Measurements from ENCODE around the gene INPP5K. TPM values are rescaled to one million over a fixed set of nuclear protein-coding genes. Genes with fewer than 3 reads are reported as not detected.
"Not testable (repeated sequence)": the region's sequence is repeated elsewhere in the genome, so short reads cannot be mapped to it uniquely, and the experiment has no call there.

Gene INPP5K
- total and polyA plus RNA-seq, 4 donors = 22.5 to 38.9 (median 31.3) TPM

DNA sequence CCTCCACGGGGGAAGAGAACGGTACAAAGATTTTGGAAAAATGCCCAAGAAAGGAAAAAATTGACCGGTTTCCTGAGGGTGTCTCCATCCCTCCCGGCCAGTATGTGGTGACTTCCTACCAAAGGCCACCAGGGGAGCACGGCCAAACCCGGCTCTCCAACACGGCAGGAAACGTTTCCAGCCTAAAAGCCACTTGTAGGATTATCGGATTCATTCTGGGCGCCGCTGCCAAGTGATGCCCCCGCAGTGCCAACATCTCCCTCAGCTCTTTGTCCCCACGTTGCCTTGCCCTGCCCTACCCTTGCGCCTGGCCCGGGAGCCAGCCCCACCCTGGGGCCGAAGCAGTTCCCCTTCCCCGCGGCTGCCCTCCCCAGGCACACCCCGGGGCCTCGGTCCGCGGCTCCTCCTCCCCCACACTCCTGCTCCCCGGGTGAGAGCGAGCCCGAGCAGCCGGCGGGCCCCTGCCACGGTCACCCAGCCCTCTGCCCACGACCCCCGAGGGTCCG, 61.1 kb downstream of the INPP5K start:
- peak overlapping the region; percentile 73 for H3K4me3 ChIP-seq (ENCODE audit: low read depth, low read length)
- H3K27me3 ChIP-seq (ENCODE audit: control insufficient read depth, insufficient read depth, low read length) = no peaks in the 10 kb centered on the region
- under 1% methylated on average over 31 of the region's 31 CpGs for WGBS (ENCODE audit: insufficient coverage)
- H3K9me3 ChIP-seq (ENCODE audit: control insufficient read depth, insufficient read depth, low read length) = no peaks in the 10 kb centered on the region
- H3K36me3 ChIP-seq (ENCODE audit: control insufficient read depth, insufficient read depth, low read length) = peaks cover 9% of the 10 kb centered on the region
- H3K4me1 ChIP-seq (ENCODE audit: control insufficient read depth, insufficient read depth, low read length) = peaks cover 26% of the 10 kb centered on the region
- H3K27ac ChIP-seq (ENCODE audit: low read depth, low read length) = peak overlapping the region; percentile 87
- DNase-seq (ENCODE audit: low read depth in 4 of 6, low spot score in 6 of 6) = peak in 4 of 6 donors; percentile 17 to 73 (median 52)

DNA sequence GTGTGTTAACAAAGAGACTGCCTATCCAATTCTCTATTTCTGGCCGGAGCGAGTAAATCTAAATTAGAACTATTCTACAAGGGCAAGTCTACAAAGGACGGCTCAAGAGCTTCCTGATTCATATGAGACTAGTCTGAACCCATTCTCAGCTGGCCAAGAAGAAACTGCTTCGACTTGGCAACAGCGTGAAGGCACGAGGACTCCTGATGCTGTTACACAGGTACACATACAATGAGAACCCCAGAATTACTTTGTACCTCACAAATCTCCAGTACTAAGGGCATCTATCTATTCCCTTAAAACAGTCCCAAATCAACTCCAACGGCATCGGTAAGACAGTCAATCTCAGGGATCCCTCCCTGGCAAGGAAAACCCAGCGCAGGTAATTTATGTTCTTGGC, 61.9 kb downstream of the INPP5K start:
- Histone ChIP-seq H3K27ac (ENCODE audit: low read depth, low read length) (peak overlapping the region; percentile 87), H3K4me3 (ENCODE audit: low read depth, low read length) (peak overlapping the region; percentile 73), H3K27me3 (ENCODE audit: control insufficient read depth, insufficient read depth, low read length) (no peaks in the 10 kb centered on the region), H3K9me3 (ENCODE audit: control insufficient read depth, insufficient read depth, low read length) (no peaks in the 10 kb centered on the region), H3K36me3 (ENCODE audit: control insufficient read depth, insufficient read depth, low read length) (peaks cover 11% of the 10 kb centered on the region), H3K4me1 (ENCODE audit: control insufficient read depth, insufficient read depth, low read length) (peaks cover 26% of the 10 kb centered on the region)
- DNase-seq (ENCODE audit: low read depth in 4 of 6, low spot score in 6 of 6) = no peak
- WGBS (ENCODE audit: insufficient coverage) = 62% methylated on average over 7 of the region's 9 CpGs

DNA sequence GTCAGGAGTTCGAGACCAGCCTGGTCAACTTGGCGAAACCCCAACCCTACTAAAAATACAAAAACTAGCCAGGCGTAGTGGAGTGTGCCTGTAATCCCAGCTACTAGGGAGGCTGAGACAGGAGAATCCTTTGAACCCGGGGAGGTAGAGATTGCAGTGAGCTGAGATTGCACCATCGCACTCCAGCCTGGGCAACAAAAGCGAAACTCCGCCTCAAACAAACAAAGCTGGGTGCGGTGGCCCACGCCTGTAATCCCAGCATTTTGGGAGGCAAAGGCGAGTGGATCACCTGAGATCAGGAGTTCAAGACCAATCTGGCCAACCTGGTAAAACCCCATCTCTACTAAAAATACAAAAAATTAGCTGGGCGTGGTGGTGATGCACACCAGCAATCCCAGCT, 62.7 kb downstream of the INPP5K start:
- not testable (repeated sequence) for DNase-seq (ENCODE audit: low read depth in 4 of 6, low spot score in 6 of 6); H3K9me3 ChIP-seq (ENCODE audit: control insufficient read depth, insufficient read depth, low read length); H3K27ac ChIP-seq (ENCODE audit: low read depth, low read length); H3K27me3 ChIP-seq (ENCODE audit: control insufficient read depth, insufficient read depth, low read length); H3K4me3 ChIP-seq (ENCODE audit: low read depth, low read length)
- peaks cover 11% of the 10 kb centered on the region for H3K36me3 ChIP-seq (ENCODE audit: control insufficient read depth, insufficient read depth, low read length)
- 94% methylated on average over 8 of the region's 11 CpGs for WGBS (ENCODE audit: insufficient coverage)
- peaks cover 26% of the 10 kb centered on the region for H3K4me1 ChIP-seq (ENCODE audit: control insufficient read depth, insufficient read depth, low read length)

DNA sequence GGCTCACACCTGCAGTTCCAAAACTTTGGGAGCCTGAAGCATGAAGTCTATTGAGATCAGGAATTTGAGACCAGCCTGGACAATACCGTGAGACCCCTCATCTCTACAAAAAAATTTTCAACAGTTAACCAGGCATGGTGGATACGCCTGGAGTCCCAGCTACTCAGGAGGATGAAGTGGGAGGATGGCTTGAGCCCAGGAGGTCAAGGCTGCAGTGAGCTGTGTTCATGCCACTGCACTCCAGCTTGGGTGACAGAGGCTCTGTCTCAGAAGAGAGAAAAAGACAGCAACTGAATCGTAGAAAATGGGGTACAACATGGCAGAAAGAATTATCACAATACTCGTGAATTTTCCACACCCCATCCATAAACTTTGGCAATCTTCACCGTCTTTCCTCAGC, 63.6 kb downstream of the INPP5K start:
- no peaks in the 10 kb centered on the region for H3K9me3 ChIP-seq (ENCODE audit: control insufficient read depth, insufficient read depth, low read length)
- no peak overlapping the region for H3K4me3 ChIP-seq (ENCODE audit: low read depth, low read length)
- H3K4me1 ChIP-seq (ENCODE audit: control insufficient read depth, insufficient read depth, low read length) = peaks cover 26% of the 10 kb centered on the region
- H3K27ac ChIP-seq (ENCODE audit: low read depth, low read length) = no peak overlapping the region
- peaks cover 11% of the 10 kb centered on the region for H3K36me3 ChIP-seq (ENCODE audit: control insufficient read depth, insufficient read depth, low read length)
- no peaks in the 10 kb centered on the region for H3K27me3 ChIP-seq (ENCODE audit: control insufficient read depth, insufficient read depth, low read length)
- no CpG with 5 or more reads among the region's 5 CpGs for WGBS (ENCODE audit: insufficient coverage)
- DNase-seq (ENCODE audit: low read depth in 4 of 6, low spot score in 6 of 6) = no peak

DNA sequence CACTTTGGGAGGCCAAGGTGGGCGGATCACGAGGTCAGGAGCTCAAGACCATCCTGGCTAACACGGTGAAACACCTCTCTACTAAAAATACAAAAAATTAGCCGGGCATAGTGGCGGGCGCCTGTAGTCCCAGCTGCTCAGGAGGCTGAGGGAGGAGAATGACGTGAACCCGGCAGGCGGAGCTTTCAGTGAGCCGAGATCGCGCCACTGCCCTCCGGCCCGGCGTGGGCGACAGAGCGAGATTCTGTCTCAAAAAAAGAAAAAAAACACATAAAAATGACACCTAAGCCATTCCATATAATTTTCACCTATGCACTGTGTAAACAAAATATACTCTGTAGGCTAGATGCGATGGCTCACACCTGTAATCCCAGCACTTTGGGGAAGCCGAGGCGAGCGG, 66.2 kb downstream of the INPP5K start:
- H3K9me3 ChIP-seq (ENCODE audit: control insufficient read depth, insufficient read depth, low read length); H3K27ac ChIP-seq (ENCODE audit: low read depth, low read length); H3K27me3 ChIP-seq (ENCODE audit: control insufficient read depth, insufficient read depth, low read length); DNase-seq (ENCODE audit: low read depth in 4 of 6, low spot score in 6 of 6); H3K4me3 ChIP-seq (ENCODE audit: low read depth, low read length): not testable (repeated sequence)
- H3K36me3 ChIP-seq (ENCODE audit: control insufficient read depth, insufficient read depth, low read length) = peaks cover 11% of the 10 kb centered on the region
- peaks cover 19% of the 10 kb centered on the region for H3K4me1 ChIP-seq (ENCODE audit: control insufficient read depth, insufficient read depth, low read length)
- WGBS (ENCODE audit: insufficient coverage) = 100% methylated on average over 4 of the region's 21 CpGs

DNA sequence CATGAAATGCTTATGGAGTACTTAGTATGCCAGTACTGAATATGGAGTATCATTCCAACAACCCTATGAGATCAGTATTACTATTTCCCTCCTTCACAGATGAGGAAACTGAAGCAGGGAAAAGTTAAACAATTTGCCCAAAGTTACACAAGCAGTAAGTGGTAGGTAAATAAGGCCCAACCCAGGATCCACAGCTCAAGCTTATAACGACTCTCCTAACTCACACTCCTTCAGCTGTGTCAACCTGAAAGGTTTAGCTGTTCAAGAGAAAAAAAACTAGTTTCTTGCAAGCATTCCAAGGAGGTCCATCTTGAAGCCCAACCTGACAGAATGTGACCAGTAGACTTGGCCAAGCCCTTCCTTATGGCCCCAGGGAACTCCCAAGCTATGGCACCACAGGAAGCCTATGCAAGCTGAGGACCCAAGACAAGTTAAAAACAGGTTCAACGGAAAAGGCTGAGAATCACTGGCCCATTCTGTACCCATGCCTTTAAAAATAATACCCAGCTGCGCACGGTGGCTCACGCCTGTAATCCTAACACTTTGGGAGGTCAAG, 66.9 kb downstream of the INPP5K start:
- WGBS (ENCODE audit: insufficient coverage) = 100% methylated on average over 1 of the region's 5 CpGs
- H3K4me1 ChIP-seq (ENCODE audit: control insufficient read depth, insufficient read depth, low read length) = peaks cover 11% of the 10 kb centered on the region
- H3K27ac ChIP-seq (ENCODE audit: low read depth, low read length) = no peak overlapping the region
- H3K9me3 ChIP-seq (ENCODE audit: control insufficient read depth, insufficient read depth, low read length) = no peaks in the 10 kb centered on the region
- no peaks in the 10 kb centered on the region for H3K27me3 ChIP-seq (ENCODE audit: control insufficient read depth, insufficient read depth, low read length)
- peaks cover 11% of the 10 kb centered on the region for H3K36me3 ChIP-seq (ENCODE audit: control insufficient read depth, insufficient read depth, low read length)
- no peak overlapping the region for H3K4me3 ChIP-seq (ENCODE audit: low read depth, low read length)
- no peak for DNase-seq (ENCODE audit: low read depth in 4 of 6, low spot score in 6 of 6)

DNA sequence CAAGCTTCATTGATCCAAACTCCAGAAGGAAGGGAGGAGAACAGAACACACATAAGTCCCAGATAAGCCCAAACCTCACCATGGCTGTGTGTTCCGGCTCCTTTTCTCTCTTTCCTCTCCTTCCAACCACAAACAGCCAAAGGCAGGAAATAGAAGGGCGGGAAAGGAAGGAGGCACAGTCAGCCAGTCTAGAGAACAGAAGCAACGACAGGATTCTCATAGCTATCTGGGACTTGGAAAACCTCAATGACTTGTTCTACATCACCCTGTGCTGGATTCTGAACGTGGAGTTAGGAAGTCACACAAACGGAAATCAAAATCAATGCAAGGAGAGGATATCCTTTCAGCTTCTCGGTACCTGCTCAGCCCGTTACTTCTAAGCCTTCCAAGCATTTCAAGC, 69.4 kb downstream of the INPP5K start:
- no peaks in the 10 kb centered on the region for H3K9me3 ChIP-seq (ENCODE audit: control insufficient read depth, insufficient read depth, low read length)
- no peak overlapping the region for H3K27ac ChIP-seq (ENCODE audit: low read depth, low read length)
- H3K4me3 ChIP-seq (ENCODE audit: low read depth, low read length) = no peak overlapping the region
- no peaks in the 10 kb centered on the region for H3K4me1 ChIP-seq (ENCODE audit: control insufficient read depth, insufficient read depth, low read length)
- no peak for DNase-seq (ENCODE audit: low read depth in 4 of 6, low spot score in 6 of 6)
- peaks cover 7% of the 10 kb centered on the region for H3K36me3 ChIP-seq (ENCODE audit: control insufficient read depth, insufficient read depth, low read length)
- WGBS (ENCODE audit: insufficient coverage) = 90% methylated on average over 5 of the region's 7 CpGs
- H3K27me3 ChIP-seq (ENCODE audit: control insufficient read depth, insufficient read depth, low read length) = no peaks in the 10 kb centered on the region

DNA sequence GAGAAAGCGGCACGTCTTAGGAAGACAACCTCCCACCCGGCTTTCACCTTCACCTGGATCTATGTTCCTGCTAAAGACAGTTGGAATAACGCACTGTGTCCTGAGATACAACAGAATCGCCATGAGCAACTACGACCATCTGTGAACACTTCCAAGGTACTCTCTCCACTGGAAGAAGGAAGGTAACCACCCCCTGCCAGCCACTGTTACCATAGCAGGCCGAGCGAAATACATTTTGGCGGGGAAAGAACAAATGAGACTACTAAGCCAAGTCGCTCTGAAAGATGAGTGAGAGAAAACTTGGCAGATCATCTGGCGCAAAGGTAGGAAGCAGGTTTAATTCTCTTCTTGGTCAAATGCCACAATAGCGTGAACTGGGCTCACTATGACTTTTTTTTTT, 70.2 kb downstream of the INPP5K start:
- no peak overlapping the region for H3K27ac ChIP-seq (ENCODE audit: low read depth, low read length)
- H3K4me1 ChIP-seq (ENCODE audit: control insufficient read depth, insufficient read depth, low read length) = no peaks in the 10 kb centered on the region
- no peaks in the 10 kb centered on the region for H3K9me3 ChIP-seq (ENCODE audit: control insufficient read depth, insufficient read depth, low read length)
- peaks cover 2% of the 10 kb centered on the region for H3K36me3 ChIP-seq (ENCODE audit: control insufficient read depth, insufficient read depth, low read length)
- H3K4me3 ChIP-seq (ENCODE audit: low read depth, low read length) = no peak overlapping the region
- no peak for DNase-seq (ENCODE audit: low read depth in 4 of 6, low spot score in 6 of 6)
- H3K27me3 ChIP-seq (ENCODE audit: control insufficient read depth, insufficient read depth, low read length) = no peaks in the 10 kb centered on the region
- 94% methylated on average over 10 of the region's 12 CpGs for WGBS (ENCODE audit: insufficient coverage)

DNA sequence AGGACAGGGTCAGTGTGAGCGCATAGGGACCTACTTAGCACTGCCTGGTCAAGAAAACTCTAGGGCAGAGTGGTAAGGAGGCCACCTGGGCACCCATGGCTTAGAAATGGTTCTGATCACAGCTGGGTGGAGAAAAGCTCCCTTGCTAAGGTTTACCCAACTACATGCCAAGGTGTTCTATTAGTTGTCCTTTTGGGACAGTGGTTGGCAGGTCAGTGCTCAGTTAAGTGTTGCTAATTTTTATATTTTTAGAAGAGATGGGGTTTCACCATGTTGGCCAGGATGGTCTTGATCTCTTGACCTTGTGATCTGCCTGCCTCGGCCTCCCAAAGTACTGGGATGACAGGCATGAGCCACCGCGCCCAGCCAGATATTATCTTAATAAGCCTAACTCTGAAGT, 70.7 kb downstream of the INPP5K start:
- 90% methylated on average over 4 of the region's 4 CpGs for WGBS (ENCODE audit: insufficient coverage)
- H3K27ac ChIP-seq (ENCODE audit: low read depth, low read length); H3K4me1 ChIP-seq (ENCODE audit: control insufficient read depth, insufficient read depth, low read length); H3K27me3 ChIP-seq (ENCODE audit: control insufficient read depth, insufficient read depth, low read length); H3K4me3 ChIP-seq (ENCODE audit: low read depth, low read length); DNase-seq (ENCODE audit: low read depth in 4 of 6, low spot score in 6 of 6); H3K36me3 ChIP-seq (ENCODE audit: control insufficient read depth, insufficient read depth, low read length); H3K9me3 ChIP-seq (ENCODE audit: control insufficient read depth, insufficient read depth, low read length): not testable (repeated sequence)

Measured in spinal cord (tissue), 10 donors.